Skeletal muscle satellite cell (primary cell): ENCODE results near the gene FGGY.
"Not testable (repeated sequence)": the region's sequence is repeated elsewhere in the genome, so short reads cannot be mapped to it uniquely, and the experiment has no call there.

Experiments
- H3K27me3 ChIP-seq: 2 replicates; pipeline ENCODE4 v1.7.0; 2013; ENCODE audit warnings: low read length; ENCODE audit not compliant: control insufficient read depth, insufficient read depth
- H3K36me3 ChIP-seq: 2 replicates; pipeline ENCODE4 v1.7.0; 2013; ENCODE audit warnings: mild to moderate bottlenecking, control low read depth, low read length; ENCODE audit not compliant: insufficient read depth
- H3K4me1 ChIP-seq: 2 replicates; pipeline ENCODE4 v1.7.0; 2013; ENCODE audit warnings: low read length; ENCODE audit not compliant: control insufficient read depth, insufficient read depth
- H3K4me2 ChIP-seq: 2 replicates; pipeline ENCODE4 v1.7.0; 2013; ENCODE audit warnings: mild to moderate bottlenecking, low read length
- H3K4me3 ChIP-seq: 2 replicates; pipeline ENCODE4 v1.7.0; 2013; ENCODE audit warnings: low read length
- H3K9ac ChIP-seq: 2 replicates; pipeline ENCODE4 v1.7.0; 2013; ENCODE audit warnings: mild to moderate bottlenecking, low read depth, low read length, moderate library complexity
- H3K9me3 ChIP-seq: replicated peaks from 2 replicates; pipeline ENCODE4 v1.7.0; 2013; ENCODE audit warnings: mild to moderate bottlenecking, control low read depth, low read length

The FGGY gene

GRCh38 chr1:59619557-59619956 lies 322.7 kb downstream of the FGGY start:
- H3K27me3 ChIP-seq, result no peaks in the 10 kb centered on the region

GRCh38 chr1:59625384-59625783 lies 328.5 kb downstream of the FGGY start:
- no peak overlapping the region for H3K9ac ChIP-seq
- H3K4me3 ChIP-seq, result no peak overlapping the region
- H3K27me3 ChIP-seq, result no peaks in the 10 kb centered on the region
- no peak overlapping the region for H3K4me2 ChIP-seq
- H3K9me3 ChIP-seq, result no peaks in the 10 kb centered on the region
- no peaks in the 10 kb centered on the region for H3K4me1 ChIP-seq
- H3K36me3 ChIP-seq, result no peaks in the 10 kb centered on the region

More at GRCh38 chr1:59619557-59619956, 322.7 kb downstream of the FGGY start:
- Histone ChIP-seq H3K4me1 (no peaks in the 10 kb centered on the region), H3K36me3 (no peaks in the 10 kb centered on the region), H3K9ac (no peak overlapping the region), H3K9me3 (no peaks in the 10 kb centered on the region), H3K4me2 (no peak overlapping the region), H3K4me3 (no peak overlapping the region)

- Histone ChIP-seq H3K9ac (no peak overlapping the region), H3K4me2 (no peak overlapping the region), H3K36me3 (no peaks in the 10 kb centered on the region), H3K4me1 (no peaks in the 10 kb centered on the region), H3K4me3 (no peak overlapping the region), H3K27me3 (no peaks in the 10 kb centered on the region), H3K9me3 (no peaks in the 10 kb centered on the region)
These were observed 334.8 kb downstream of the FGGY start for GRCh38 chr1:59631561-59632255.

- Histone ChIP-seq H3K9ac (no peak overlapping the region), H3K4me3 (no peak overlapping the region), H3K27me3 (no peaks in the 10 kb centered on the region), H3K36me3 (no peaks in the 10 kb centered on the region), H3K4me1 (no peaks in the 10 kb centered on the region), H3K9me3 (no peaks in the 10 kb centered on the region), H3K4me2 (no peak overlapping the region)
These were observed 338.2 kb downstream of the FGGY start for GRCh38 chr1:59635097-59635496.

GRCh38 chr1:59638231-59638711 lies 341.4 kb downstream of the FGGY start:
- Histone ChIP-seq H3K9ac (no peak overlapping the region), H3K4me2 (no peak overlapping the region), H3K4me1 (no peaks in the 10 kb centered on the region), H3K36me3 (no peaks in the 10 kb centered on the region), H3K4me3 (no peak overlapping the region), H3K9me3 (no peaks in the 10 kb centered on the region), H3K27me3 (no peaks in the 10 kb centered on the region)

GRCh38 chr1:59639266-59639665 lies 342.4 kb downstream of the FGGY start:
- H3K9me3 ChIP-seq, result no peaks in the 10 kb centered on the region
- no peak overlapping the region for H3K4me2 ChIP-seq
- H3K4me1 ChIP-seq, result no peaks in the 10 kb centered on the region
- no peak overlapping the region for H3K9ac ChIP-seq
- no peaks in the 10 kb centered on the region for H3K36me3 ChIP-seq
- no peaks in the 10 kb centered on the region for H3K27me3 ChIP-seq
- no peak overlapping the region for H3K4me3 ChIP-seq

- no peak overlapping the region for H3K4me3 ChIP-seq
- no peaks in the 10 kb centered on the region for H3K9me3 ChIP-seq
- no peaks in the 10 kb centered on the region for H3K4me1 ChIP-seq
- no peaks in the 10 kb centered on the region for H3K27me3 ChIP-seq
- H3K9ac ChIP-seq, result no peak overlapping the region
- H3K4me2 ChIP-seq, result no peak overlapping the region
- no peaks in the 10 kb centered on the region for H3K36me3 ChIP-seq
These were observed 344.0 kb downstream of the FGGY start for GRCh38 chr1:59640851-59641250.

- H3K9me3 ChIP-seq, result no peaks in the 10 kb centered on the region
- H3K4me3 ChIP-seq, result no peak overlapping the region
- H3K36me3 ChIP-seq, result no peaks in the 10 kb centered on the region
- H3K27me3 ChIP-seq, result no peaks in the 10 kb centered on the region
- H3K4me1 ChIP-seq, result no peaks in the 10 kb centered on the region
- no peak overlapping the region for H3K4me2 ChIP-seq
- no peak overlapping the region for H3K9ac ChIP-seq
These were observed 344.9 kb downstream of the FGGY start for GRCh38 chr1:59641836-59642235.

- Histone ChIP-seq H3K9ac (no peak overlapping the region), H3K9me3 (no peaks in the 10 kb centered on the region), H3K4me3 (no peak overlapping the region), H3K4me1 (no peaks in the 10 kb centered on the region), H3K4me2 (no peak overlapping the region), H3K36me3 (no peaks in the 10 kb centered on the region), H3K27me3 (no peaks in the 10 kb centered on the region)
These were observed 346.6 kb downstream of the FGGY start for GRCh38 chr1:59643526-59643925.

GRCh38 chr1:59645893-59646292 lies 349.0 kb downstream of the FGGY start:
- H3K27me3 ChIP-seq, result no peaks in the 10 kb centered on the region
- no peak overlapping the region for H3K9ac ChIP-seq

GRCh38 chr1:59653142-59653958 lies 356.5 kb downstream of the FGGY start:
- not testable (repeated sequence) for H3K4me1 ChIP-seq, H3K9me3 ChIP-seq, H3K27me3 ChIP-seq, H3K4me3 ChIP-seq, H3K36me3 ChIP-seq, H3K4me2 ChIP-seq, H3K9ac ChIP-seq

More at GRCh38 chr1:59645893-59646292, 349.0 kb downstream of the FGGY start:
- Histone ChIP-seq H3K4me2 (no peak overlapping the region), H3K4me1 (no peaks in the 10 kb centered on the region), H3K36me3 (no peaks in the 10 kb centered on the region), H3K4me3 (no peak overlapping the region), H3K9me3 (no peaks in the 10 kb centered on the region)
